GM12878 (cell line): ENCODE data around the gene PTPRU.

Source experiments
- CREB1 ChIP-seq: IDR thresholded peaks from 2 replicates; pipeline ENCODE4 v1.6.1; 2012; ENCODE audit warnings: low read depth, mild to moderate bottlenecking, inconsistent platforms
- HCFC1 ChIP-seq: fragments of 150-350 bp; IDR thresholded peaks from 2 replicates; pipeline ENCODE4 v1.6.1; 2014; ENCODE audit warnings: low read length
- JUND ChIP-seq: IDR thresholded peaks from 2 replicates; pipeline ENCODE4 v1.6.1; 2012; ENCODE audit warnings: low read depth, mild to moderate bottlenecking, low read length, improper control_type of control experiment, moderate library complexity
- MXI1 ChIP-seq: fragments of 150-350 bp; IDR thresholded peaks from 2 replicates; pipeline ENCODE4 v1.6.1; 2011; ENCODE audit warnings: low read depth, mild to moderate bottlenecking, inconsistent platforms, low read length, improper control_type of control experiment
- POLR2A ChIP-seq: IDR thresholded peaks from 2 replicates; pipeline ENCODE4 v1.6.1; 2011; ENCODE audit warnings: low read depth, mild to moderate bottlenecking, low read length
- RB1 ChIP-seq: fragments of 450-650 bp; formaldehyde crosslinking; IDR thresholded peaks from 2 replicates; pipeline ENCODE4 v1.6.1; 2017; ENCODE audit warnings: mild to moderate bottlenecking, borderline replicate concordance
- TF ChIP-seq, protein P1 (sequence below): fragments of 450-650 bp; IDR thresholded peaks from 2 replicates; pipeline ENCODE4 v1.6.1; 2016; ENCODE audit warnings: mild to moderate bottlenecking
- TF ChIP-seq, protein P2 (sequence below), 3 experiments: IDR thresholded peaks in 2 of 3; conservative IDR thresholded peaks in 1 of 3; 2 replicates each; pipeline ENCODE4 v1.5.1; 2011; ENCODE audit warnings: low read depth in 3 of 3, low read length in 3 of 3, mild to moderate bottlenecking in 3 of 3, control low read depth in 2 of 3, moderate library complexity in 2 of 3, inconsistent platforms in 1 of 3, mixed read lengths in 1 of 3; ENCODE audit not compliant: control insufficient read depth in 2 of 3, insufficient read depth in 1 of 3; ENCODE audit errors: extremely low read depth in 1 of 3
- TF ChIP-seq, protein P3 (sequence below): IDR thresholded peaks from 2 replicates; pipeline ENCODE4 v1.6.1; 2012; ENCODE audit warnings: low read length, inconsistent platforms
- TF ChIP-seq, protein P4 (sequence below): fragments of 450-650 bp; IDR thresholded peaks from 2 replicates; pipeline ENCODE4 v1.6.1; 2017; ENCODE audit warnings: mild to moderate bottlenecking

DNA sequence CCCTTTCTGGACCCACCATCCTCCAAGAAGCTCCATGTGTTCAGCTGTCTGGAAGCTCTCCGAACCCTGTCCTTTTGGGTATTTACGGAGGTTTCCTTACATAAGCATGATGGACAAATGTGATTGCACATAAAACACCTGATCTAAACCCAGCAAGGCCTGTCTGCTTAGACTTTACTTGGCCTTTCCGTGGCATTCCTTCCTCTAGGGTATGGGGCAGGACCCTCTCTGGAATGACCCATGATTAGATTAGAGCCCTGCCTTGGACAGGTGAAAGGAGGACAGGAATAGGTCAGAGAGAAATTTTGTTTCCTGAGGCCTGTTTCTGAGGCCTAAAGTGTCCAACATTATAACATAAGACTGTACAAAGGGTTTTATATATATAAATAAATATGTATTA lies 16.9 kb downstream of the PTPRU start:
- TF ChIP-seq, protein P1, sequence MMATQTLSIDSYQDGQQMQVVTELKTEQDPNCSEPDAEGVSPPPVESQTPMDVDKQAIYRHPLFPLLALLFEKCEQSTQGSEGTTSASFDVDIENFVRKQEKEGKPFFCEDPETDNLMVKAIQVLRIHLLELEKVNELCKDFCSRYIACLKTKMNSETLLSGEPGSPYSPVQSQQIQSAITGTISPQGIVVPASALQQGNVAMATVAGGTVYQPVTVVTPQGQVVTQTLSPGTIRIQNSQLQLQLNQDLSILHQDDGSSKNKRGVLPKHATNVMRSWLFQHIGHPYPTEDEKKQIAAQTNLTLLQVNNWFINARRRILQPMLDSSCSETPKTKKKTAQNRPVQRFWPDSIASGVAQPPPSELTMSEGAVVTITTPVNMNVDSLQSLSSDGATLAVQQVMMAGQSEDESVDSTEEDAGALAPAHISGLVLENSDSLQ = no peak
- TF ChIP-seq, protein P2, sequence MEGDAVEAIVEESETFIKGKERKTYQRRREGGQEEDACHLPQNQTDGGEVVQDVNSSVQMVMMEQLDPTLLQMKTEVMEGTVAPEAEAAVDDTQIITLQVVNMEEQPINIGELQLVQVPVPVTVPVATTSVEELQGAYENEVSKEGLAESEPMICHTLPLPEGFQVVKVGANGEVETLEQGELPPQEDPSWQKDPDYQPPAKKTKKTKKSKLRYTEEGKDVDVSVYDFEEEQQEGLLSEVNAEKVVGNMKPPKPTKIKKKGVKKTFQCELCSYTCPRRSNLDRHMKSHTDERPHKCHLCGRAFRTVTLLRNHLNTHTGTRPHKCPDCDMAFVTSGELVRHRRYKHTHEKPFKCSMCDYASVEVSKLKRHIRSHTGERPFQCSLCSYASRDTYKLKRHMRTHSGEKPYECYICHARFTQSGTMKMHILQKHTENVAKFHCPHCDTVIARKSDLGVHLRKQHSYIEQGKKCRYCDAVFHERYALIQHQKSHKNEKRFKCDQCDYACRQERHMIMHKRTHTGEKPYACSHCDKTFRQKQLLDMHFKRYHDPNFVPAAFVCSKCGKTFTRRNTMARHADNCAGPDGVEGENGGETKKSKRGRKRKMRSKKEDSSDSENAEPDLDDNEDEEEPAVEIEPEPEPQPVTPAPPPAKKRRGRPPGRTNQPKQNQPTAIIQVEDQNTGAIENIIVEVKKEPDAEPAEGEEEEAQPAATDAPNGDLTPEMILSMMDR (IDR thresholded peaks at IDR 0.05 in 2 of 3, conservative IDR thresholded peaks at IDR 0.05 in 1 of 3; ENCODE audit: control insufficient read depth in 2 of 3, extremely low read depth in 1 of 3, insufficient read depth in 1 of 3, low read depth in 3 of 3, low read length in 3 of 3) = no peak
- TF ChIP-seq CREB1 = no peak
- TF ChIP-seq, protein P3, sequence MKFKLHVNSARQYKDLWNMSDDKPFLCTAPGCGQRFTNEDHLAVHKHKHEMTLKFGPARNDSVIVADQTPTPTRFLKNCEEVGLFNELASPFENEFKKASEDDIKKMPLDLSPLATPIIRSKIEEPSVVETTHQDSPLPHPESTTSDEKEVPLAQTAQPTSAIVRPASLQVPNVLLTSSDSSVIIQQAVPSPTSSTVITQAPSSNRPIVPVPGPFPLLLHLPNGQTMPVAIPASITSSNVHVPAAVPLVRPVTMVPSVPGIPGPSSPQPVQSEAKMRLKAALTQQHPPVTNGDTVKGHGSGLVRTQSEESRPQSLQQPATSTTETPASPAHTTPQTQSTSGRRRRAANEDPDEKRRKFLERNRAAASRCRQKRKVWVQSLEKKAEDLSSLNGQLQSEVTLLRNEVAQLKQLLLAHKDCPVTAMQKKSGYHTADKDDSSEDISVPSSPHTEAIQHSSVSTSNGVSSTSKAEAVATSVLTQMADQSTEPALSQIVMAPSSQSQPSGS = no peak
- TF ChIP-seq MXI1 = no peak
- no peak for TF ChIP-seq JUND
- TF ChIP-seq POLR2A = no peak
- TF ChIP-seq, protein P4, sequence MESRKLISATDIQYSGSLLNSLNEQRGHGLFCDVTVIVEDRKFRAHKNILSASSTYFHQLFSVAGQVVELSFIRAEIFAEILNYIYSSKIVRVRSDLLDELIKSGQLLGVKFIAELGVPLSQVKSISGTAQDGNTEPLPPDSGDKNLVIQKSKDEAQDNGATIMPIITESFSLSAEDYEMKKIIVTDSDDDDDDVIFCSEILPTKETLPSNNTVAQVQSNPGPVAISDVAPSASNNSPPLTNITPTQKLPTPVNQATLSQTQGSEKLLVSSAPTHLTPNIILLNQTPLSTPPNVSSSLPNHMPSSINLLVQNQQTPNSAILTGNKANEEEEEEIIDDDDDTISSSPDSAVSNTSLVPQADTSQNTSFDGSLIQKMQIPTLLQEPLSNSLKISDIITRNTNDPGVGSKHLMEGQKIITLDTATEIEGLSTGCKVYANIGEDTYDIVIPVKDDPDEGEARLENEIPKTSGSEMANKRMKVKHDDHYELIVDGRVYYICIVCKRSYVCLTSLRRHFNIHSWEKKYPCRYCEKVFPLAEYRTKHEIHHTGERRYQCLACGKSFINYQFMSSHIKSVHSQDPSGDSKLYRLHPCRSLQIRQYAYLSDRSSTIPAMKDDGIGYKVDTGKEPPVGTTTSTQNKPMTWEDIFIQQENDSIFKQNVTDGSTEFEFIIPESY = no peak
- no peak for TF ChIP-seq RB1
- no peak for TF ChIP-seq HCFC1
